Testis (tissue), 3 donors: Measurements from ENCODE around the gene LAMA1. TPM values are rescaled to one million over a fixed set of nuclear protein-coding genes. Genes with fewer than 3 reads are reported as not detected.

Source experiments
- DNase-seq: peaks from one replicate; pipeline ENCODE4 v3.0.0-alpha.2; 2019
- H3K27ac ChIP-seq, 2 donors: fragments of 200-600 bp; sonication (generic); one replicate each; pipeline ENCODE4 v1.5.1; 2019
- H3K27me3 ChIP-seq: fragments of 200-600 bp; sonication (generic); one replicate; pipeline ENCODE4 v1.5.1; 2019
- H3K36me3 ChIP-seq: fragments of 200-600 bp; sonication (generic); one replicate; pipeline ENCODE4 v1.5.1; 2017; ENCODE audit warnings: low read depth; ENCODE audit errors: missing control alignments
- H3K4me1 ChIP-seq: fragments of 200-600 bp; sonication (generic); one replicate; pipeline ENCODE4 v1.5.1; 2019
- H3K4me3 ChIP-seq, 2 donors: fragments of 200-600 bp; sonication (generic); one replicate each; pipeline ENCODE4 v1.5.1; 2017 to 2019
- H3K9me3 ChIP-seq: fragments of 200-600 bp; sonication (generic); one replicate; pipeline ENCODE4 v1.5.1; 2017
- CTCF ChIP-seq, 3 experiments: fragments of 450-650 bp in 2 of 3; fragments of 200-600 bp in 1 of 3; sonication (generic) in 1 of 3; IDR thresholded peaks; one replicate each; pipeline ENCODE4 v1.5.1; 2016 to 2019; ENCODE audit warnings: antibody characterized with exemption in 3 of 3, mild to moderate bottlenecking in 2 of 3, moderate library complexity in 1 of 3
- POLR2A ChIP-seq: fragments of 450-650 bp; IDR thresholded peaks from one replicate; pipeline ENCODE4 v1.6.1; 2017; ENCODE audit warnings: antibody characterized with exemption, mild to moderate bottlenecking, moderate library complexity
- WGBS, 2 donors: methylation state at CpG; one replicate each; pipeline ENCODE4 v1.1.5; 2018; 5-methylcytosine and 5-hydroxymethylcytosine counted together
- intact Hi-C: fragments of 100-400 bp; cut with DNase I; formaldehyde crosslinking; loops from one replicate; pipeline ENCODE4 v1.15.1; 2023; ENCODE audit warnings: low total_unique reads
- polyA plus RNA-seq: library from polyadenylated mRNA; stranded (reverse); fragments of 350-450 nt; fragmentation: Illumina TruSeq; extraction: RNeasy Lipid Tissue Mini Kit (QIAGEN cat#74804); gene quantifications from one replicate; pipeline ENCODE4 v1.2.3, GENCODE V29; 2014; ENCODE audit warnings: low read depth, low replicate concordance; ENCODE audit not compliant: insufficient read depth
- total RNA-seq, 2 donors: library from RNA; depleted of rRNA; stranded (reverse); fragments of >200 nt; gene quantifications; one replicate each; pipeline ENCODE4 v1.2.3, GENCODE V29; 2016

The LAMA1 gene
- total and polyA plus RNA-seq, 3 donors from 2014 or later, result 35.7 to 146 (median 141) TPM

GRCh38 chr18:7084080-7085065 is 33.2 kb downstream of the LAMA1 start:
- Histone ChIP-seq H3K4me3 (no peak overlapping the region), H3K27me3 (no peaks in the 10 kb centered on the region), H3K27ac (peak overlapping the region; percentile 6 to 7), H3K4me1 (peaks cover 7% of the 10 kb centered on the region), H3K36me3 (no peaks in the 10 kb centered on the region), H3K9me3 (no peaks in the 10 kb centered on the region)
- TF ChIP-seq CTCF (IDR thresholded peaks at IDR 0.05), result no peak
- TF ChIP-seq POLR2A, result no peak
- 61 to 64% methylated on average over 6 of the region's 6 CpGs for WGBS, 2 donors
- intact Hi-C loops, result no loop called here
- no peak for DNase-seq

DNA sequence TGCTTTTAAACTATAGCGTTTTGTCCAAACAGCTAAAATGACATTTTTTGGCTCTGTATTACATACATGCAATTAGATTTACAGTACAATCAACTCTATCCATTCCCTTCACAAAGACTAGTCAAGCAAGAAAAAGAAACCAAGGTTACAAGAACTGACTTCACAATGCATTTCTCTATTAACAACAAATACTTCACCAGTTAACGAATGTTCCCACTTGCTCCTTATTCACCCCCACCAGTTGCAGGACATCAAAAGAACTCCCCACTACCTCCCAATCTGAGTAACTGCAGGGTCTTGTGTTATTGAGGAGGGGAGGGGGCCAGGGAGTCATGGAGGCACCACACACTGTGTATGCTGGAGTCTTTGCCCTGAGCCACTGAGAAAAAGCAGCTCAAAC is 34.9 kb downstream of the LAMA1 start:
- Histone ChIP-seq H3K4me3 (no peak overlapping the region), H3K27me3 (no peaks in the 10 kb centered on the region), H3K27ac (no peak overlapping the region), H3K9me3 (no peaks in the 10 kb centered on the region), H3K4me1 (no peaks in the 10 kb centered on the region), H3K36me3 (no peaks in the 10 kb centered on the region)
- 69 to 80% methylated on average over 2 of the region's 2 CpGs for WGBS, 2 donors
- intact Hi-C loops, result no loop called here
- DNase-seq, result no peak
- TF ChIP-seq POLR2A (no peak), CTCF (IDR thresholded peaks at IDR 0.05) (no peak)

GRCh38 chr18:7079231-7079630 is 38.4 kb downstream of the LAMA1 start:
- intact Hi-C loops, result no loop called here
- TF ChIP-seq POLR2A (no peak), CTCF (IDR thresholded peaks at IDR 0.05) (no peak)
- Histone ChIP-seq H3K4me3 (no peak overlapping the region), H3K27ac (no peak overlapping the region), H3K4me1 (no peaks in the 10 kb centered on the region), H3K36me3 (no peaks in the 10 kb centered on the region), H3K9me3 (no peaks in the 10 kb centered on the region), H3K27me3 (no peaks in the 10 kb centered on the region)
- WGBS, 2 donors, result 75 to 90% methylated on average over 1 of the region's 1 CpG
- no peak for DNase-seq

DNA sequence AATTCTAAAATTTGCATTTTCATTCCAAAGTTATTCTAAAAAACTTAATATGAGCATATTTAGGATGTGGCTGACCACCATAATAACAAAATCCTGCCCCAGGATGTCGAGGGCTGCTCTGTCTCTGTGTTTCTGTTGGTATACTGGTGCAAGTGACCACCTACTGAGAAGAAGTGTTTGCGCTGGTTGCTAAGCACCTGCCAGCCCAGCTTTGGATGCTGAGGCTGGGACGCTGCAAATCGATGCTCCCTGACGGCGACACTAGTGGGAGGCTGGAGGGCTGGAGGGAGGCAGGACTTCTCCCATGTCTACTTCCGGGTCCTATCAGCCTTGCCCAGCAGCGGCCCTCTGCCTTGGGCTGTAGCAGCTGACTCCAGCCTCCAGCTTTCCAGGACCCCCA is 45.0 kb downstream of the LAMA1 start:
- H3K27ac ChIP-seq, result no peak overlapping the region
- no peaks in the 10 kb centered on the region for H3K27me3 ChIP-seq
- DNase-seq, result no peak
- peaks cover 13% of the 10 kb centered on the region for H3K4me1 ChIP-seq
- H3K4me3 ChIP-seq, result no peak overlapping the region
- H3K9me3 ChIP-seq, result no peaks in the 10 kb centered on the region
- intact Hi-C loops, result no loop called here
- 82 to 87% methylated on average over 4 to 8 of the region's 8 CpGs for WGBS, 2 donors
- TF ChIP-seq CTCF (IDR thresholded peaks at IDR 0.05) (no peak), POLR2A (no peak)
- no peaks in the 10 kb centered on the region for H3K36me3 ChIP-seq
